ENCODE data around the gene TMEM263. TPM values are rescaled to one million over a fixed set of nuclear protein-coding genes. Genes with fewer than 3 reads are reported as not detected.

TMEM263 gene
- total RNA-seq, 1 experiment from 2014 or later: 31.3 TPM

DNA sequence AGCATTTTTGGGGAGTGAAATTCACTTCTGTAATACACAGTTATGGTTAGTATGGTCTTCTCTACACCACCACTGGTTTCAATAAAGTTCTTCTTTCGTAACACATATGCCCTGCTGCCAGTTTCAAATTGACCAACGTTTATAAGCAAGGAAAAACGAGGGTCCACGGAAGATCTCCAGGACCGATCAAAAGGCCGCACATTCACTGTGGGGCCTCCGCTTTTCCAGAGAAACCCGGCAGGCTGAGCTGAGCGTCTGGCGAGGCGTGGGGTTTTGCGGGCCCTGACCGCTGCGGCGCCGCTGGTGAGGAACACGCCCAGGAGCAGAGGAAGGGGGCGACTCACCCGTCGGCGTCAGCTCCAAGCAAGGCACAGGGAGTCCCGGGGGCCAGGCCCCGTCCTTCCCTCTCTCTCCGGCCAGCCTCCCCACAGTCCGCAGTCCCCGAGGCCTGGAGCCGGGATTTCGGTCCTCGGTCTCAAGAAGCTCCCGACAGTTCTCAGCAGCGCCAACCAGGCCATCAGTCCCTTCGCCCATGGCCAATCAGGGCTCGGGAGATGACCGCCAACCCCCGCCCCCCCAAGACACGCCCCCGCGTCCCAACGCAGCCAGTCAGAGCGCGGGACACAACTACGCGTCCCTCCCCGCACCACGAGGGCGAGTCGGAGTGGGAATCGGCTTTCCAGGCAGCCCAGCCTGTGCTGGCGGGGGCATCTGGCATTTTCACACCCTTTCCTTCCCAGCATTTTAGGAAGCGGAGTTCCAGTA is 31.1 kb downstream of the TMEM263 start, which contains the start of gene MTERF2:
Gene MTERF2 (minus strand): TSS at position 522 of the 765 bp plus-strand sequence. CDS start 8,432 bp downstream, outside the sequence.
- H2AFZ ChIP-seq (ENCODE audit: low read depth, low read length, poor library complexity, severe bottlenecking): peak within 1 kb of the TSS; percentile 7
- H3K4me1 ChIP-seq (ENCODE audit: control insufficient read depth in 1 of 2, insufficient read depth in 2 of 2, low read length in 2 of 2): peaks cover 8 to 15% of the 10 kb centered on the region in 2 experiments; a peak in 3 of 4 replicates
- H3K4me2 ChIP-seq (ENCODE audit: low read length): peak within 1 kb of the TSS; percentile 84
- H3K9me2 ChIP-seq (ENCODE audit: insufficient read depth): no peaks in the 10 kb centered on the region
- ChIA-PET RAD21 (ENCODE audit: low non-redundant PET in 1 of 2, low total read pairs in 2 of 2, uncharacterized antibody in 2 of 2, unreplicated experiment in 2 of 2) (no interaction called here), CTCF (no interaction called here), POLR2A (interaction anchor here (0.6 to 1.2 kb wide), 3 partner anchors 15 to 30 kb away, joined by 3 read pairs; no protein-coding TSS in a partner anchor)
- peak; percentile 83 for DNase-seq (ENCODE audit: low read depth, low spot score)
- peak within 1 kb of the TSS; percentile 38 for H3K27ac ChIP-seq (ENCODE audit: low read depth, low read length)
- peaks cover 6% of the 10 kb centered on the region; the same call in 1 of the 2 replicates for H3K79me2 ChIP-seq (ENCODE audit: insufficient read depth, low read length)
- peaks cover 0 to 5% of the 10 kb centered on the region in 2 experiments; a peak in 1 of 4 replicates for H3K36me3 ChIP-seq (ENCODE audit: control insufficient read depth in 1 of 2, insufficient read depth in 2 of 2, low read length in 2 of 2)
- H3K27me3 ChIP-seq (ENCODE audit: insufficient read depth, low read length): no peaks in the 10 kb centered on the region
- ATAC-seq: peak; percentile 97
- H3K4me3 ChIP-seq (replicated peaks in 1 of 2; ENCODE audit: low read depth in 1 of 2, low read length in 2 of 2): peak within 1 kb of the TSS; percentile 72 to 86
- TSS peak; percentile 65 for BruUV-seq (replicated peaks)
- no peaks in the 10 kb centered on the region for H4K20me1 ChIP-seq (ENCODE audit: insufficient read depth)
- intact Hi-C loops (cut with micrococcal nuclease): no loop called here
- H3K9me3 ChIP-seq (ENCODE audit: control insufficient read depth in 1 of 2, insufficient read depth in 1 of 2, low read depth in 1 of 2, low read length in 2 of 2): no peaks in the 10 kb centered on the region
- H3K9ac ChIP-seq (ENCODE audit: low read length): peak within 1 kb of the TSS; percentile 80
- TF ChIP-seq JUND (IDR thresholded peaks at IDR 0.05): no peak
- TF ChIP-seq TCF7L2 (IDR thresholded peaks at IDR 0.05; ENCODE audit: borderline replicate concordance, extremely low read depth, insufficient read depth, insufficient read length): peak; percentile 19
- peak; percentile 72 for TF ChIP-seq SP1 (IDR thresholded peaks at IDR 0.05; ENCODE audit: low read depth)
- TF ChIP-seq POLR2A (IDR thresholded peaks at IDR 0.05; ENCODE audit: borderline replicate concordance, extremely low read depth, insufficient read depth, insufficient read length): no peak
- TF ChIP-seq POLR2AphosphoS5 (IDR thresholded peaks at IDR 0.05; ENCODE audit: low read depth, low read length): peak; percentile 87
- peak; percentile 88 for TF ChIP-seq EGR1 (IDR thresholded peaks at IDR 0.05; ENCODE audit: low read depth)
- TF ChIP-seq ZFX (IDR thresholded peaks at IDR 0.05): peak; percentile 81
- TF ChIP-seq, protein P1, sequence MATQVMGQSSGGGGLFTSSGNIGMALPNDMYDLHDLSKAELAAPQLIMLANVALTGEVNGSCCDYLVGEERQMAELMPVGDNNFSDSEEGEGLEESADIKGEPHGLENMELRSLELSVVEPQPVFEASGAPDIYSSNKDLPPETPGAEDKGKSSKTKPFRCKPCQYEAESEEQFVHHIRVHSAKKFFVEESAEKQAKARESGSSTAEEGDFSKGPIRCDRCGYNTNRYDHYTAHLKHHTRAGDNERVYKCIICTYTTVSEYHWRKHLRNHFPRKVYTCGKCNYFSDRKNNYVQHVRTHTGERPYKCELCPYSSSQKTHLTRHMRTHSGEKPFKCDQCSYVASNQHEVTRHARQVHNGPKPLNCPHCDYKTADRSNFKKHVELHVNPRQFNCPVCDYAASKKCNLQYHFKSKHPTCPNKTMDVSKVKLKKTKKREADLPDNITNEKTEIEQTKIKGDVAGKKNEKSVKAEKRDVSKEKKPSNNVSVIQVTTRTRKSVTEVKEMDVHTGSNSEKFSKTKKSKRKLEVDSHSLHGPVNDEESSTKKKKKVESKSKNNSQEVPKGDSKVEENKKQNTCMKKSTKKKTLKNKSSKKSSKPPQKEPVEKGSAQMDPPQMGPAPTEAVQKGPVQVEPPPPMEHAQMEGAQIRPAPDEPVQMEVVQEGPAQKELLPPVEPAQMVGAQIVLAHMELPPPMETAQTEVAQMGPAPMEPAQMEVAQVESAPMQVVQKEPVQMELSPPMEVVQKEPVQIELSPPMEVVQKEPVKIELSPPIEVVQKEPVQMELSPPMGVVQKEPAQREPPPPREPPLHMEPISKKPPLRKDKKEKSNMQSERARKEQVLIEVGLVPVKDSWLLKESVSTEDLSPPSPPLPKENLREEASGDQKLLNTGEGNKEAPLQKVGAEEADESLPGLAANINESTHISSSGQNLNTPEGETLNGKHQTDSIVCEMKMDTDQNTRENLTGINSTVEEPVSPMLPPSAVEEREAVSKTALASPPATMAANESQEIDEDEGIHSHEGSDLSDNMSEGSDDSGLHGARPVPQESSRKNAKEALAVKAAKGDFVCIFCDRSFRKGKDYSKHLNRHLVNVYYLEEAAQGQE (IDR thresholded peaks at IDR 0.05; ENCODE audit: low read depth): no peak
- no peak for TF ChIP-seq ZNF274 (IDR thresholded peaks at IDR 0.05; ENCODE audit: low read depth, low read length)
- TF ChIP-seq, protein P2, sequence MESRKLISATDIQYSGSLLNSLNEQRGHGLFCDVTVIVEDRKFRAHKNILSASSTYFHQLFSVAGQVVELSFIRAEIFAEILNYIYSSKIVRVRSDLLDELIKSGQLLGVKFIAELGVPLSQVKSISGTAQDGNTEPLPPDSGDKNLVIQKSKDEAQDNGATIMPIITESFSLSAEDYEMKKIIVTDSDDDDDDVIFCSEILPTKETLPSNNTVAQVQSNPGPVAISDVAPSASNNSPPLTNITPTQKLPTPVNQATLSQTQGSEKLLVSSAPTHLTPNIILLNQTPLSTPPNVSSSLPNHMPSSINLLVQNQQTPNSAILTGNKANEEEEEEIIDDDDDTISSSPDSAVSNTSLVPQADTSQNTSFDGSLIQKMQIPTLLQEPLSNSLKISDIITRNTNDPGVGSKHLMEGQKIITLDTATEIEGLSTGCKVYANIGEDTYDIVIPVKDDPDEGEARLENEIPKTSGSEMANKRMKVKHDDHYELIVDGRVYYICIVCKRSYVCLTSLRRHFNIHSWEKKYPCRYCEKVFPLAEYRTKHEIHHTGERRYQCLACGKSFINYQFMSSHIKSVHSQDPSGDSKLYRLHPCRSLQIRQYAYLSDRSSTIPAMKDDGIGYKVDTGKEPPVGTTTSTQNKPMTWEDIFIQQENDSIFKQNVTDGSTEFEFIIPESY (IDR thresholded peaks at IDR 0.05; ENCODE audit: extremely low read depth, insufficient replicate concordance, low read length): no peak
- TF ChIP-seq, protein P3, sequence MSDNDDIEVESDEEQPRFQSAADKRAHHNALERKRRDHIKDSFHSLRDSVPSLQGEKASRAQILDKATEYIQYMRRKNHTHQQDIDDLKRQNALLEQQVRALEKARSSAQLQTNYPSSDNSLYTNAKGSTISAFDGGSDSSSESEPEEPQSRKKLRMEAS (IDR thresholded peaks at IDR 0.05): peak; percentile 97
- TF ChIP-seq SRF (IDR thresholded peaks at IDR 0.05; ENCODE audit: low read depth): no peak
- 0 out of 2 replicates have a peak, but pooled peaks have one; percentile 45 for TF ChIP-seq SIN3A (IDR thresholded peaks at IDR 0.05; ENCODE audit: low read depth)
- TF ChIP-seq CBX3 (IDR thresholded peaks at IDR 0.05; ENCODE audit: low read depth): peak; percentile 91
- TF ChIP-seq, protein P4, sequence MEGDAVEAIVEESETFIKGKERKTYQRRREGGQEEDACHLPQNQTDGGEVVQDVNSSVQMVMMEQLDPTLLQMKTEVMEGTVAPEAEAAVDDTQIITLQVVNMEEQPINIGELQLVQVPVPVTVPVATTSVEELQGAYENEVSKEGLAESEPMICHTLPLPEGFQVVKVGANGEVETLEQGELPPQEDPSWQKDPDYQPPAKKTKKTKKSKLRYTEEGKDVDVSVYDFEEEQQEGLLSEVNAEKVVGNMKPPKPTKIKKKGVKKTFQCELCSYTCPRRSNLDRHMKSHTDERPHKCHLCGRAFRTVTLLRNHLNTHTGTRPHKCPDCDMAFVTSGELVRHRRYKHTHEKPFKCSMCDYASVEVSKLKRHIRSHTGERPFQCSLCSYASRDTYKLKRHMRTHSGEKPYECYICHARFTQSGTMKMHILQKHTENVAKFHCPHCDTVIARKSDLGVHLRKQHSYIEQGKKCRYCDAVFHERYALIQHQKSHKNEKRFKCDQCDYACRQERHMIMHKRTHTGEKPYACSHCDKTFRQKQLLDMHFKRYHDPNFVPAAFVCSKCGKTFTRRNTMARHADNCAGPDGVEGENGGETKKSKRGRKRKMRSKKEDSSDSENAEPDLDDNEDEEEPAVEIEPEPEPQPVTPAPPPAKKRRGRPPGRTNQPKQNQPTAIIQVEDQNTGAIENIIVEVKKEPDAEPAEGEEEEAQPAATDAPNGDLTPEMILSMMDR (IDR thresholded peaks at IDR 0.05 in 2 of 3, conservative IDR thresholded peaks at IDR 0.05 in 1 of 3; ENCODE audit: borderline replicate concordance in 1 of 3, insufficient read depth in 1 of 3, low read depth in 2 of 3, low read length in 2 of 3): no peak
- TF ChIP-seq, protein P5, sequence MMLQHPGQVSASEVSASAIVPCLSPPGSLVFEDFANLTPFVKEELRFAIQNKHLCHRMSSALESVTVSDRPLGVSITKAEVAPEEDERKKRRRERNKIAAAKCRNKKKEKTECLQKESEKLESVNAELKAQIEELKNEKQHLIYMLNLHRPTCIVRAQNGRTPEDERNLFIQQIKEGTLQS (IDR thresholded peaks at IDR 0.05): no peak
- TF ChIP-seq CEBPB (IDR thresholded peaks at IDR 0.05; ENCODE audit: low read depth): no peak
- no peak for TF ChIP-seq FOSL1 (IDR thresholded peaks at IDR 0.05; ENCODE audit: low read depth)
- peak; percentile 25 for TF ChIP-seq YY1 (IDR thresholded peaks at IDR 0.05; ENCODE audit: extremely low read depth, insufficient replicate concordance, low read depth, low read length)
